HEK293 (cell line): ENCODE measurements around the gene NCL.

ENCODE experiments used
- CTCF ChIA-PET: fragments of 350-600 bp; formaldehyde crosslinking; extraction: SDS; loops from one replicate; lab custom pipeline; 2021; ENCODE audit warnings: antibody characterized with exemption; lab: Yijun Ruan, JAX
- POLR2A ChIA-PET: fragments of 300-600 bp; formaldehyde crosslinking; extraction: SDS; loops from one replicate; lab custom pipeline; 2020; ENCODE audit warnings: antibody characterized with exemption, inconsistent platforms; lab: Yijun Ruan, JAX
- H3K27ac ChIP-seq: fragments of 200-500 bp; sonication (Bioruptor generic); 2 replicates; pipeline ENCODE4 v1.5.1; 2014; ENCODE audit warnings: low read depth, low read length, control low read depth, inconsistent platforms; ENCODE audit errors: extremely low read depth
- H3K36me3 ChIP-seq, 2 experiments: fragments of 200-500 bp in 1 of 2; sonication (Bioruptor generic) in 1 of 2; 1 replicate in 1 of 2; 2 replicates in 1 of 2; pipeline ENCODE4 v1.5.1; 2014 to 2017; ENCODE audit warnings: inconsistent platforms in 2 of 2, low read length in 2 of 2; ENCODE audit not compliant: control insufficient read depth in 2 of 2, insufficient read depth in 1 of 2
- H3K4me1 ChIP-seq: fragments of 200-500 bp; sonication (Bioruptor generic); 2 replicates; pipeline ENCODE4 v1.5.1; 2014; ENCODE audit warnings: mild to moderate bottlenecking, low read length, inconsistent platforms; ENCODE audit not compliant: control insufficient read depth, insufficient read depth
- H3K4me3 ChIP-seq: 2 replicates; pipeline ENCODE4 v1.5.1; 2011; ENCODE audit warnings: low read depth, mild to moderate bottlenecking, control low read depth, low read length, moderate library complexity
- H3K9me3 ChIP-seq: fragments of 200-500 bp; sonication (Bioruptor generic); 2 replicates; pipeline ENCODE4 v1.5.1; 2014; ENCODE audit warnings: low read depth, low read length, inconsistent platforms; ENCODE audit not compliant: control insufficient read depth, insufficient read depth
- GFI1B ChIP-seq: fragments of 450-650 bp; formaldehyde crosslinking; IDR thresholded peaks from 2 replicates; pipeline ENCODE4 v1.5.1; 2016; ENCODE audit warnings: missing biosample characterization, missing genetic modification characterization
- KLF10 ChIP-seq: fragments of 450-650 bp; IDR thresholded peaks from 2 replicates; pipeline ENCODE4 v1.5.1; 2018; ENCODE audit warnings: missing biosample characterization, mild to moderate bottlenecking, missing genetic modification characterization
- KLF7 ChIP-seq: fragments of 450-650 bp; formaldehyde crosslinking; IDR thresholded peaks from 2 replicates; pipeline ENCODE4 v1.5.1; 2016; ENCODE audit warnings: missing biosample characterization, missing genetic modification characterization, borderline replicate concordance
- SETDB1 ChIP-seq: IDR thresholded peaks from one replicate; pipeline ENCODE4 v1.6.1; 2017; ENCODE audit warnings: mild to moderate bottlenecking, low read length, moderate library complexity, mixed read lengths; ENCODE audit not compliant: insufficient read length
- ZBTB7A ChIP-seq: fragments of 450-650 bp; formaldehyde crosslinking; IDR thresholded peaks from 2 replicates; pipeline ENCODE4 v1.5.1; 2016; ENCODE audit warnings: low read depth, missing biosample characterization, missing genetic modification characterization
- ZFHX2 ChIP-seq: fragments of 450-650 bp; formaldehyde crosslinking; conservative IDR thresholded peaks from 2 replicates; pipeline ENCODE4 v1.5.1; 2016; ENCODE audit warnings: missing biosample characterization, missing genetic modification characterization
- ZNF169 ChIP-seq: fragments of 450-650 bp; formaldehyde crosslinking; IDR thresholded peaks from 2 replicates; pipeline ENCODE4 v1.5.1; 2016; ENCODE audit warnings: missing biosample characterization, missing genetic modification characterization
- ZNF248 ChIP-seq: fragments of 450-650 bp; formaldehyde crosslinking; IDR thresholded peaks from 2 replicates; pipeline ENCODE4 v1.5.1; 2017; ENCODE audit warnings: missing biosample characterization, missing genetic modification characterization
- ZNF311 ChIP-seq: fragments of 450-650 bp; formaldehyde crosslinking; IDR thresholded peaks from 2 replicates; pipeline ENCODE4 v1.5.1; 2017; ENCODE audit warnings: missing biosample characterization, missing genetic modification characterization, borderline replicate concordance
- ZNF354C ChIP-seq: fragments of 450-650 bp; formaldehyde crosslinking; IDR thresholded peaks from 2 replicates; pipeline ENCODE4 v1.5.1; 2016; ENCODE audit warnings: missing biosample characterization, missing genetic modification characterization, low read depth, borderline replicate concordance
- ZNF426 ChIP-seq: fragments of 450-650 bp; formaldehyde crosslinking; IDR thresholded peaks from 2 replicates; pipeline ENCODE4 v1.5.1; 2017; ENCODE audit warnings: missing biosample characterization, missing genetic modification characterization, mild to moderate bottlenecking, inconsistent platforms, moderate library complexity
- ZNF473 ChIP-seq: fragments of 450-650 bp; formaldehyde crosslinking; IDR thresholded peaks from 2 replicates; pipeline ENCODE4 v1.5.1; 2017; ENCODE audit warnings: missing biosample characterization, missing genetic modification characterization
- ZNF48 ChIP-seq: fragments of 450-650 bp; formaldehyde crosslinking; IDR thresholded peaks from 2 replicates; pipeline ENCODE4 v1.5.1; 2016; ENCODE audit warnings: missing biosample characterization, missing genetic modification characterization
- ZNF501 ChIP-seq: fragments of 450-650 bp; formaldehyde crosslinking; IDR thresholded peaks from 2 replicates; pipeline ENCODE4 v1.5.1; 2016; ENCODE audit warnings: missing biosample characterization, missing genetic modification characterization
- ZNF510 ChIP-seq: fragments of 450-650 bp; formaldehyde crosslinking; IDR thresholded peaks from 2 replicates; pipeline ENCODE4 v1.5.1; 2018; ENCODE audit warnings: mild to moderate bottlenecking, missing genetic modification characterization, missing biosample characterization; ENCODE audit not compliant: insufficient replicate concordance
- ZNF561 ChIP-seq: fragments of 450-650 bp; IDR thresholded peaks from 2 replicates; pipeline ENCODE4 v1.5.1; 2018; ENCODE audit warnings: missing biosample characterization, missing genetic modification characterization, borderline replicate concordance
- ZNF600 ChIP-seq: fragments of 450-650 bp; formaldehyde crosslinking; IDR thresholded peaks from 2 replicates; pipeline ENCODE4 v1.5.1; 2016; ENCODE audit warnings: missing biosample characterization, missing genetic modification characterization
- ZNF664 ChIP-seq: fragments of 450-650 bp; formaldehyde crosslinking; IDR thresholded peaks from 2 replicates; pipeline ENCODE4 v1.5.1; 2016; ENCODE audit warnings: missing biosample characterization, missing genetic modification characterization
- ZXDB ChIP-seq: fragments of 450-650 bp; formaldehyde crosslinking; IDR thresholded peaks from 2 replicates; pipeline ENCODE4 v1.5.1; 2016; ENCODE audit warnings: missing biosample characterization, missing genetic modification characterization
- TF ChIP-seq, protein P1 (sequence below): fragments of 450-650 bp; formaldehyde crosslinking; IDR thresholded peaks from 2 replicates; pipeline ENCODE4 v1.5.1; 2016; ENCODE audit warnings: missing biosample characterization, missing genetic modification characterization
- TF ChIP-seq, protein P2 (sequence below): fragments of 450-650 bp; formaldehyde crosslinking; IDR thresholded peaks from 2 replicates; pipeline ENCODE4 v1.5.1; 2016; ENCODE audit warnings: missing biosample characterization, missing genetic modification characterization
- TF ChIP-seq, protein P3 (sequence below): fragments of 450-650 bp; formaldehyde crosslinking; IDR thresholded peaks from 2 replicates; pipeline ENCODE4 v1.5.1; 2016; ENCODE audit warnings: missing biosample characterization, missing genetic modification characterization
- TF ChIP-seq, protein P4 (sequence below): fragments of 450-650 bp; formaldehyde crosslinking; IDR thresholded peaks from 2 replicates; pipeline ENCODE4 v1.5.1; 2016; ENCODE audit warnings: missing biosample characterization, missing genetic modification characterization

The NCL gene

DNA sequence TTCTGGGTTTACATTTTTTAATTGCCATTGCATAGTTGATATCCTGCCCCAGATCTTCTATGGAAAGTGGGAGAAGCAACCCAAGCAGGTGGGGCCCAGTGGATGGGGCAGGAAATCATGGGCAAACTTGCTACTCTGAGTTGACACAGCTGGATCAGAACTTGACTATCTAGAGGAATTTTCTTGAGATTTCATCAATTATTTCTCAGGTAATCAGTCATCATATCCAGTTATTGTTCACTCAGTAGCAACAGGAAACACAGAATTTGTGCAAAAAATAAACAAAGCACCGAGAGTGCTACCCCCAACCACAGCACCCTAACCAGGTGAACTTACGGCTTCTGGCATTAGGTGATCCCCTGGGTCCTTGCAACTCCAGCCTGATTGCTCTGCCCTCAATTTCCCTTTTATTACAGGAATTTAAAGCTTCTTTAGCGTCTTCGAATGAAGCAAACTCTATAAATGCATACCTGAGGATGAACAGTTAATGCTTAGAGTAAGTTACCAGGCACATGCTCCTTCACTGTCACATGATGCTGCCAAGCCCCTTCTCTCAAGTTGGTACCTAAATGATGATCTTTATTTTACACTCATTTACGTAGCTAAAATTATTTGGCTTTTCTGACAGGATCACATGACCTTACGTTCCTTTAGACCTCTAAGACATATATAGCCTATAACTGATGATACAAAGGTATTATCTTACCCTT lies 7.8 kb downstream of the NCL start (continued):
- TF ChIP-seq ZNF354C (tag by site-specific recombination) (no peak), GFI1B (no peak)
- TF ChIP-seq, protein P1, sequence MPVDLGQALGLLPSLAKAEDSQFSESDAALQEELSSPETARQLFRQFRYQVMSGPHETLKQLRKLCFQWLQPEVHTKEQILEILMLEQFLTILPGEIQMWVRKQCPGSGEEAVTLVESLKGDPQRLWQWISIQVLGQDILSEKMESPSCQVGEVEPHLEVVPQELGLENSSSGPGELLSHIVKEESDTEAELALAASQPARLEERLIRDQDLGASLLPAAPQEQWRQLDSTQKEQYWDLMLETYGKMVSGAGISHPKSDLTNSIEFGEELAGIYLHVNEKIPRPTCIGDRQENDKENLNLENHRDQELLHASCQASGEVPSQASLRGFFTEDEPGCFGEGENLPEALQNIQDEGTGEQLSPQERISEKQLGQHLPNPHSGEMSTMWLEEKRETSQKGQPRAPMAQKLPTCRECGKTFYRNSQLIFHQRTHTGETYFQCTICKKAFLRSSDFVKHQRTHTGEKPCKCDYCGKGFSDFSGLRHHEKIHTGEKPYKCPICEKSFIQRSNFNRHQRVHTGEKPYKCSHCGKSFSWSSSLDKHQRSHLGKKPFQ (tag by site-specific recombination): no peak

DNA sequence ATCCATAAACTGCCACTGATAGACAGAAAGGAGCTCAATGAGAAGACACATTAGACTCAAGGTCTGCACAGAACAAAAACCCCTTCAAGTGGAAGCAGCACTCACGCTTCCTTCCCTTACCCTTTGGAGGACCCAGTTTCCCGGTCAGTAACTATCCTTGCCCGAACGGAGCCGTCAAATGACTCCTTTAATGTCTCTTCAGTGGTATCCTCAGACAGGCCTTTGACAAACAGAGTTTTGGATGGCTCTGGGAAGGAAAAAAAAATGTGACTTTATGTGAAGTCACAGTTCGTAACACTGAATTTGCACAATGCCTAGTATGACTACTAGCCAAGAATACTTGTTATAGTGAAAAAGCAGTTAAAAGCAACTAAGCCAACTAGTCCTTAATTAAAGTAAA lies 8.4 kb downstream of the NCL start:
- no peaks in the 10 kb centered on the region for H3K4me1 ChIP-seq
- TF ChIP-seq, protein P2, sequence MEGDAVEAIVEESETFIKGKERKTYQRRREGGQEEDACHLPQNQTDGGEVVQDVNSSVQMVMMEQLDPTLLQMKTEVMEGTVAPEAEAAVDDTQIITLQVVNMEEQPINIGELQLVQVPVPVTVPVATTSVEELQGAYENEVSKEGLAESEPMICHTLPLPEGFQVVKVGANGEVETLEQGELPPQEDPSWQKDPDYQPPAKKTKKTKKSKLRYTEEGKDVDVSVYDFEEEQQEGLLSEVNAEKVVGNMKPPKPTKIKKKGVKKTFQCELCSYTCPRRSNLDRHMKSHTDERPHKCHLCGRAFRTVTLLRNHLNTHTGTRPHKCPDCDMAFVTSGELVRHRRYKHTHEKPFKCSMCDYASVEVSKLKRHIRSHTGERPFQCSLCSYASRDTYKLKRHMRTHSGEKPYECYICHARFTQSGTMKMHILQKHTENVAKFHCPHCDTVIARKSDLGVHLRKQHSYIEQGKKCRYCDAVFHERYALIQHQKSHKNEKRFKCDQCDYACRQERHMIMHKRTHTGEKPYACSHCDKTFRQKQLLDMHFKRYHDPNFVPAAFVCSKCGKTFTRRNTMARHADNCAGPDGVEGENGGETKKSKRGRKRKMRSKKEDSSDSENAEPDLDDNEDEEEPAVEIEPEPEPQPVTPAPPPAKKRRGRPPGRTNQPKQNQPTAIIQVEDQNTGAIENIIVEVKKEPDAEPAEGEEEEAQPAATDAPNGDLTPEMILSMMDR: no peak
- TF ChIP-seq ZNF600 (tag by site-specific recombination): peak; percentile 46; the same call in 1 of the 2 replicates
- CTCF ChIA-PET: interaction anchor here (0.9 to 1.2 kb wide), 2 partner anchors 41 to 56 kb away, joined by 3 read pairs; no protein-coding TSS in a partner anchor

DNA sequence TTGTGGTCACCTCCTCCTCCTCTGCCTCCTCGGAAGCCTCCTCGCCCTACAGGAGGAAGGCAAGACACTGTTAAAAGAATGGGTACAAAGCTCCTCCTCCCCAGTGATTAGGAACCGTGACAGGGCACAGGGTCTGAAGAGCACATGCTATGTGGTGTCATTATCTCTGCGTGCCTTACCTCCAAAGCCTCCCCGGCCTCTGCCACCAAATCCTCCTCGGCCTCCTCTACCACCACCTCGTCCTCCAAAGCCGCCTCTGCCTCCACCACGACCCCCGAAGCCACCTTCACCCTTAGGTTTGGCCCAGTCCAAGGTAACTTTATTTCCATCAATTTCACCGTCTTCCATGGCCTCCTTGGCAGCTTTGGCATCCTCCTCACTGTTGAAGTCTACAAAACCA lies 9.1 kb downstream of the NCL start:
- no peak overlapping the region for H3K4me3 ChIP-seq
- H3K36me3 ChIP-seq: peaks cover 64 to 85% of the 10 kb centered on the region in 2 experiments
- ChIA-PET POLR2A (interaction anchor here (8.6 kb wide), 1 partner anchor 9 kb away, joined by 119 read pairs; the partner anchor contains the start of gene NCL), CTCF (interaction anchor here (0.9 to 1.2 kb wide), 2 partner anchors 40 to 57 kb away, joined by 3 read pairs; no protein-coding TSS in a partner anchor)
- no peaks in the 10 kb centered on the region for H3K4me1 ChIP-seq
- H3K9me3 ChIP-seq: no peaks in the 10 kb centered on the region
- H3K27ac ChIP-seq: no peak overlapping the region
- TF ChIP-seq KLF10 (tag by site-specific recombination): no peak
- no peak for TF ChIP-seq ZFHX2 (tag by site-specific recombination)
- TF ChIP-seq ZNF664 (tag by site-specific recombination): no peak
- TF ChIP-seq ZXDB (tag by site-specific recombination): no peak
- no peak for TF ChIP-seq KLF7
- TF ChIP-seq ZNF169 (tag by site-specific recombination): no peak
- TF ChIP-seq ZNF311: no peak
- TF ChIP-seq ZNF426 (tag by site-specific recombination): no peak
- TF ChIP-seq, protein P3, sequence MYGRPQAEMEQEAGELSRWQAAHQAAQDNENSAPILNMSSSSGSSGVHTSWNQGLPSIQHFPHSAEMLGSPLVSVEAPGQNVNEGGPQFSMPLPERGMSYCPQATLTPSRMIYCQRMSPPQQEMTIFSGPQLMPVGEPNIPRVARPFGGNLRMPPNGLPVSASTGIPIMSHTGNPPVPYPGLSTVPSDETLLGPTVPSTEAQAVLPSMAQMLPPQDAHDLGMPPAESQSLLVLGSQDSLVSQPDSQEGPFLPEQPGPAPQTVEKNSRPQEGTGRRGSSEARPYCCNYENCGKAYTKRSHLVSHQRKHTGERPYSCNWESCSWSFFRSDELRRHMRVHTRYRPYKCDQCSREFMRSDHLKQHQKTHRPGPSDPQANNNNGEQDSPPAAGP: no peak
- TF ChIP-seq SETDB1: no peak
- TF ChIP-seq ZNF510 (tag by site-specific recombination): no peak
- TF ChIP-seq ZNF473 (tag by site-specific recombination): no peak
- TF ChIP-seq ZNF248 (tag by site-specific recombination): no peak
- no peak for TF ChIP-seq ZNF501
- no peak for TF ChIP-seq ZNF561
- TF ChIP-seq, protein P4, sequence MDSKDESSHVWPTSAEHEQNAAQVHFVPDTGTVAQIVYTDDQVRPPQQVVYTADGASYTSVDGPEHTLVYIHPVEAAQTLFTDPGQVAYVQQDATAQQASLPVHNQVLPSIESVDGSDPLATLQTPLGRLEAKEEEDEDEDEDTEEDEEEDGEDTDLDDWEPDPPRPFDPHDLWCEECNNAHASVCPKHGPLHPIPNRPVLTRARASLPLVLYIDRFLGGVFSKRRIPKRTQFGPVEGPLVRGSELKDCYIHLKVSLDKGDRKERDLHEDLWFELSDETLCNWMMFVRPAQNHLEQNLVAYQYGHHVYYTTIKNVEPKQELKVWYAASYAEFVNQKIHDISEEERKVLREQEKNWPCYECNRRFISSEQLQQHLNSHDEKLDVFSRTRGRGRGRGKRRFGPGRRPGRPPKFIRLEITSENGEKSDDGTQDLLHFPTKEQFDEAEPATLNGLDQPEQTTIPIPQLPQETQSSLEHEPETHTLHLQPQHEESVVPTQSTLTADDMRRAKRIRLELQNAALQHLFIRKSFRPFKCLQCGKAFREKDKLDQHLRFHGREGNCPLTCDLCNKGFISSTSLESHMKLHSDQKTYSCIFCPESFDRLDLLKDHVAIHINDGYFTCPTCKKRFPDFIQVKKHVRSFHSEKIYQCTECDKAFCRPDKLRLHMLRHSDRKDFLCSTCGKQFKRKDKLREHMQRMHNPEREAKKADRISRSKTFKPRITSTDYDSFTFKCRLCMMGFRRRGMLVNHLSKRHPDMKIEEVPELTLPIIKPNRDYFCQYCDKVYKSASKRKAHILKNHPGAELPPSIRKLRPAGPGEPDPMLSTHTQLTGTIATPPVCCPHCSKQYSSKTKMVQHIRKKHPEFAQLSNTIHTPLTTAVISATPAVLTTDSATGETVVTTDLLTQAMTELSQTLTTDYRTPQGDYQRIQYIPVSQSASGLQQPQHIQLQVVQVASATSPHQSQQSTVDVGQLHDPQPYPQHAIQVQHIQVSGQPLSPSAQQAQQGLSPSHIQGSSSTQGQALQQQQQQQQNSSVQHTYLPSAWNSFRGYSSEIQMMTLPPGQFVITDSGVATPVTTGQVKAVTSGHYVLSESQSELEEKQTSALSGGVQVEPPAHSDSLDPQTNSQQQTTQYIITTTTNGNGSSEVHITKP (tag by site-specific recombination): no peak
- TF ChIP-seq ZBTB7A: no peak
- TF ChIP-seq ZNF48 (tag by site-specific recombination): no peak
- TF ChIP-seq, protein P1 (tag by site-specific recombination): no peak

More for the DNA sequence above, 8.4 kb downstream of the NCL start:
- Histone ChIP-seq H3K27ac (no peak overlapping the region), H3K36me3 (peaks cover 71 to 92% of the 10 kb centered on the region in 2 experiments), H3K9me3 (no peaks in the 10 kb centered on the region), H3K4me3 (no peak overlapping the region)
- POLR2A ChIA-PET: interaction anchor here (8.6 kb wide), 1 partner anchor 9 kb away, joined by 119 read pairs; the partner anchor contains the start of gene NCL
